Measurements from ENCODE around the gene MICAL3.

- TF ChIP-seq POLR2A (IDR thresholded peaks at IDR 0.05) (no peak), CTCF (IDR thresholded peaks at IDR 0.05) (no peak)
Observed at GRCh38 chr22:17898375-17898774, 126.0 kb downstream of the MICAL3 start.
